Keratinocyte (primary cell): ENCODE measurements around the gene HS6ST3. TPM values are rescaled to one million over a fixed set of nuclear protein-coding genes. Genes with fewer than 3 reads are reported as not detected.

ENCODE experiments used
- DNase-seq: peaks from one replicate; pipeline ENCODE4 v3.0.0-alpha.2; 2011; ENCODE audit warnings: low read depth, missing footprints, low spot score
- FAIRE-seq: peaks from 2 replicates; lab custom pipeline; 2011; peaks lifted over from hg19 to GRCh38; lab: Jason Lieb, UNC
- H2AFZ ChIP-seq: 2 replicates; pipeline ENCODE4 v1.6.0; 2012; ENCODE audit warnings: low read length, control low read depth, inconsistent platforms; ENCODE audit not compliant: control insufficient read depth
- H3K27ac ChIP-seq: 2 replicates; pipeline ENCODE4 v1.5.1; 2011; ENCODE audit warnings: low read length; ENCODE audit not compliant: control insufficient read depth, insufficient read depth
- H3K27me3 ChIP-seq: 3 replicates; pipeline ENCODE4 v1.6.0; 2011; ENCODE audit warnings: low read length; ENCODE audit not compliant: control insufficient read depth, insufficient read depth; ENCODE audit errors: extremely low read depth
- H3K36me3 ChIP-seq, 2 experiments: 2 replicates in 1 of 2; 3 replicates in 1 of 2; pipeline ENCODE4 v1.5.1; 2011; ENCODE audit warnings: low read length in 2 of 2, mild to moderate bottlenecking in 1 of 2; ENCODE audit not compliant: control insufficient read depth in 2 of 2, insufficient read depth in 2 of 2; ENCODE audit errors: extremely low read depth in 1 of 2
- H3K4me1 ChIP-seq: 3 replicates; pipeline ENCODE4 v1.5.1; 2011; ENCODE audit warnings: low read length; ENCODE audit not compliant: control insufficient read depth, insufficient read depth; ENCODE audit errors: extremely low read depth
- H3K4me2 ChIP-seq: 3 replicates; pipeline ENCODE4 v1.6.0; 2011; ENCODE audit warnings: low read depth, low read length; ENCODE audit not compliant: control insufficient read depth, insufficient read depth; ENCODE audit errors: extremely low read depth
- H3K4me3 ChIP-seq, 3 experiments: fragments of 200-600 bp in 1 of 3; sonication (generic) in 1 of 3; 2 replicates in 2 of 3; 3 replicates in 1 of 3; pipeline ENCODE4 v1.5.1; 2011 to 2016; ENCODE audit warnings: low read length in 3 of 3, mild to moderate bottlenecking in 3 of 3, control low read depth in 2 of 3, inconsistent platforms in 1 of 3, low read depth in 1 of 3, mixed read lengths in 1 of 3, mixed run types in 1 of 3, moderate library complexity in 1 of 3; ENCODE audit not compliant: control insufficient read depth in 2 of 3, insufficient read depth in 2 of 3; ENCODE audit errors: extremely low read depth in 1 of 3
- H3K79me2 ChIP-seq: 2 replicates; pipeline ENCODE4 v1.6.0; 2012; ENCODE audit warnings: low read length; ENCODE audit not compliant: control insufficient read depth, insufficient read depth
- H3K9ac ChIP-seq: 3 replicates; pipeline ENCODE4 v1.6.0; 2011; ENCODE audit warnings: low read length; ENCODE audit not compliant: control insufficient read depth, insufficient read depth; ENCODE audit errors: extremely low read depth
- H3K9me1 ChIP-seq: 3 replicates; pipeline ENCODE4 v1.6.0; 2011; ENCODE audit warnings: low read length; ENCODE audit not compliant: control insufficient read depth, insufficient read depth; ENCODE audit errors: extremely low read depth
- H3K9me3 ChIP-seq: 2 replicates; pipeline ENCODE4 v1.5.1; 2012; ENCODE audit warnings: low read depth, low read length; ENCODE audit not compliant: control insufficient read depth
- H4K20me1 ChIP-seq: 3 replicates; pipeline ENCODE4 v1.6.0; 2011; ENCODE audit warnings: low read length; ENCODE audit not compliant: control insufficient read depth, insufficient read depth; ENCODE audit errors: extremely low read depth
- CTCF ChIP-seq, 3 experiments: IDR thresholded peaks in 1 of 3; conservative IDR thresholded peaks in 1 of 3; optimal IDR thresholded peaks in 1 of 3; 2 replicates in 2 of 3; 3 replicates in 1 of 3; pipeline versions ENCODE3 to v1.5.1; 2011; ENCODE audit warnings: low read length in 3 of 3, mild to moderate bottlenecking in 3 of 3, moderate library complexity in 2 of 3, control low read depth in 1 of 3, inconsistent platforms in 1 of 3; ENCODE audit not compliant: insufficient read depth in 2 of 3; ENCODE audit errors: extremely low read depth in 1 of 3
- EZH2 ChIP-seq: IDR thresholded peaks from one replicate; pipeline ENCODE4 v1.6.1; 2012; ENCODE audit warnings: inconsistent platforms, mild to moderate bottlenecking, low read length, moderate library complexity
- dilution Hi-C: fragments of 300-500 bp; cut with MboI; formaldehyde crosslinking; loops from one replicate; pipeline ENCODE4 v1.7.0; 2020; ENCODE audit warnings: low sequenced_read_pairs; ENCODE audit not compliant: extremely low pct_ligation_motif_present
- polyA plus RNA-seq, 5 experiments: library from polyadenylated mRNA; depleted of rRNA in 3 of 5; stranded (reverse) in 3 of 5; stranded (forward) in 1 of 5; unstranded in 1 of 5; fragments of >200 nt; gene quantifications; 1 replicate in 1 of 5; 2 replicates in 3 of 5; 3 replicates in 1 of 5; pipeline versions ENCODE4 v1.2.1 to v1.2.3, GENCODE V29; 2011 to 2012; ENCODE audit warnings: missing spikeins in 2 of 5, low read depth in 1 of 5, low replicate concordance in 1 of 5

HS6ST3 gene
- polyA plus RNA-seq, 1 donor (not counting 4 experiments of a cell fraction or from before 2014, with no cell fraction given), result 0.03 TPM

- Histone ChIP-seq H3K79me2 (no peaks in the 10 kb centered on the region), H3K9me1 (no peaks in the 10 kb centered on the region), H3K4me2 (no peak overlapping the region), H3K27ac (no peak overlapping the region), H3K36me3 (no peaks in the 10 kb centered on the region), H3K9me3 (no peaks in the 10 kb centered on the region), H3K4me3 (no peak overlapping the region), H4K20me1 (no peaks in the 10 kb centered on the region), H3K4me1 (no peaks in the 10 kb centered on the region), H3K27me3 (no peaks in the 10 kb centered on the region), H2AFZ (no peak overlapping the region), H3K9ac (no peak overlapping the region)
- DNase-seq, result no peak
- TF ChIP-seq CTCF (optimal IDR thresholded peaks at IDR 0.05 in 1 of 3, IDR thresholded peaks at IDR 0.05 in 1 of 3, conservative IDR thresholded peaks at IDR 0.05 in 1 of 3; ENCODE audit: extremely low read depth in 1 of 3, insufficient read depth in 2 of 3, low read length in 3 of 3) (no peak), EZH2 (no peak)
- no peak for FAIRE-seq
- dilution Hi-C loops, result no loop called here
Observed at GRCh38 chr13:96342852-96343465, 253.1 kb downstream of the HS6ST3 start.

GRCh38 chr13:96346921-96347320 is 257.0 kb downstream of the HS6ST3 start:
- Histone ChIP-seq H3K9me1 (no peaks in the 10 kb centered on the region), H3K4me1 (no peaks in the 10 kb centered on the region), H3K79me2 (no peaks in the 10 kb centered on the region), H3K27ac (no peak overlapping the region), H3K9ac (no peak overlapping the region), H3K4me2 (no peak overlapping the region), H3K4me3 (no peak overlapping the region), H3K27me3 (no peaks in the 10 kb centered on the region), H4K20me1 (no peaks in the 10 kb centered on the region), H3K9me3 (no peaks in the 10 kb centered on the region), H3K36me3 (no peaks in the 10 kb centered on the region), H2AFZ (no peak overlapping the region)
- TF ChIP-seq CTCF (optimal IDR thresholded peaks at IDR 0.05 in 1 of 3, IDR thresholded peaks at IDR 0.05 in 1 of 3, conservative IDR thresholded peaks at IDR 0.05 in 1 of 3; ENCODE audit: extremely low read depth in 1 of 3, insufficient read depth in 2 of 3, low read length in 3 of 3), result no peak
- TF ChIP-seq EZH2, result no peak
- no peak for FAIRE-seq
- no peak for DNase-seq
- dilution Hi-C loops, result no loop called here
